GOT3 (cell line): Measurements from ENCODE around the gene GALNT9.
"Not testable (repeated sequence)": the region's sequence is repeated elsewhere in the genome, so short reads cannot be mapped to it uniquely, and the experiment has no call there.

ENCODE experiments used
- DNase-seq: peaks from one replicate; lab custom pipeline; 2025; ENCODE audit warnings: mixed read lengths; lab: John Stamatoyannopoulos, UW

The GALNT9 gene

GRCh38 chr12:132264086-132265010 is 65.0 kb downstream of the GALNT9 start:
- no peak for DNase-seq

GRCh38 chr12:132263451-132264049 is 65.8 kb downstream of the GALNT9 start:
- no peak for DNase-seq

GRCh38 chr12:132263061-132263360 is 66.4 kb downstream of the GALNT9 start:
- DNase-seq: no peak

GRCh38 chr12:132262256-132263060 is 66.9 kb downstream of the GALNT9 start:
- no peak for DNase-seq

GRCh38 chr12:132261328-132262138 is 67.9 kb downstream of the GALNT9 start:
- DNase-seq: no peak

GRCh38 chr12:132260721-132261120 is 68.7 kb downstream of the GALNT9 start:
- no peak for DNase-seq

- no peak for DNase-seq
Observed at GRCh38 chr12:132259872-132260695, 69.3 kb downstream of the GALNT9 start.

GRCh38 chr12:132259364-132259871 is 70.0 kb downstream of the GALNT9 start:
- no peak for DNase-seq

GRCh38 chr12:132258543-132258942 is 70.8 kb downstream of the GALNT9 start:
- DNase-seq: no peak

GRCh38 chr12:132257955-132258490 is 71.4 kb downstream of the GALNT9 start:
- DNase-seq: no peak

- no peak for DNase-seq
Observed at GRCh38 chr12:132257206-132257954, 72.0 kb downstream of the GALNT9 start.

GRCh38 chr12:132256646-132257045 is 72.7 kb downstream of the GALNT9 start:
- DNase-seq: no peak

- no peak for DNase-seq
Observed at GRCh38 chr12:132255642-132256041, 73.7 kb downstream of the GALNT9 start.

GRCh38 chr12:132253698-132254480 is 75.5 kb downstream of the GALNT9 start:
- DNase-seq: no peak

- not testable (repeated sequence) for DNase-seq
Observed at GRCh38 chr12:132252981-132253380, 76.4 kb downstream of the GALNT9 start.

GRCh38 chr12:132251741-132252490 is 77.5 kb downstream of the GALNT9 start:
- DNase-seq: no peak

- no peak for DNase-seq
Observed at GRCh38 chr12:132251310-132251709, 78.1 kb downstream of the GALNT9 start.

GRCh38 chr12:132250707-132251106 is 78.7 kb downstream of the GALNT9 start:
- DNase-seq: no peak
